Brain microvascular endothelial cell (primary cell): ENCODE measurements around the gene RPL39L.
A peak's percentile ranks its signal among the peaks of the same experiment; 100 is the strongest.

Experiments
- DNase-seq: peaks from one replicate; pipeline ENCODE4 v3.0.0-alpha.2; 2020
- H3K27ac ChIP-seq: fragments of 250-450 bp; sonication (Bioruptor Pico); 2 replicates; pipeline ENCODE4 v1.5.1; 2020; ENCODE audit warnings: mild to moderate bottlenecking, moderate library complexity
- H3K27me3 ChIP-seq: fragments of 250-450 bp; sonication (Bioruptor Pico); replicated peaks from 2 replicates; pipeline ENCODE4 v1.5.1; 2020; ENCODE audit warnings: mild to moderate bottlenecking
- H3K36me3 ChIP-seq: fragments of 250-450 bp; sonication (Bioruptor Pico); replicated peaks from 2 replicates; pipeline ENCODE4 v1.5.1; 2020; ENCODE audit warnings: mild to moderate bottlenecking
- H3K4me3 ChIP-seq: 2 replicates; pipeline ENCODE4 v1.5.1; 2011; ENCODE audit warnings: low read depth, mild to moderate bottlenecking, control low read depth, low read length, moderate library complexity
- CTCF ChIP-seq: IDR thresholded peaks from 2 replicates; pipeline ENCODE4 v1.5.1; 2011; ENCODE audit warnings: low read depth, mild to moderate bottlenecking, moderate library complexity, low read length, control low read depth, inconsistent platforms; ENCODE audit errors: missing control alignments
- in situ Hi-C: cut with HindIII; loops from 2 replicates; pipeline ENCODE4 v1.10.0; 2017; ENCODE audit warnings: low sequenced_read_pairs, low pct_ligation_motif_present

Gene RPL39L

GRCh38 chr3:187166750-187167149 lies 27.5 kb upstream of the RPL39L start:
- H3K4me3 ChIP-seq = no peak overlapping the region
- in situ Hi-C loops = no loop called here

GRCh38 chr3:187165144-187165543 lies 25.8 kb upstream of the RPL39L start:
- Histone ChIP-seq H3K36me3 (no peaks in the 10 kb centered on the region), H3K27ac (no peak overlapping the region), H3K27me3 (no peaks in the 10 kb centered on the region), H3K4me3 (no peak overlapping the region)
- in situ Hi-C loops = no loop called here
- peak; percentile 47 for DNase-seq
- peak; percentile 66 for TF ChIP-seq CTCF

More at GRCh38 chr3:187166750-187167149, 27.5 kb upstream of the RPL39L start:
- Histone ChIP-seq H3K27ac (no peak overlapping the region), H3K36me3 (no peaks in the 10 kb centered on the region), H3K27me3 (no peaks in the 10 kb centered on the region)
- TF ChIP-seq CTCF = no peak
- no peak for DNase-seq

- H3K4me3 ChIP-seq = no peak overlapping the region
- no peak for DNase-seq
- H3K36me3 ChIP-seq = no peaks in the 10 kb centered on the region
- H3K27ac ChIP-seq = no peak overlapping the region
- TF ChIP-seq CTCF = no peak
- H3K27me3 ChIP-seq = no peaks in the 10 kb centered on the region
- in situ Hi-C loops = no loop called here
Measured at GRCh38 chr3:187162265-187162953, 23.1 kb upstream of the RPL39L start.

- Histone ChIP-seq H3K27me3 (no peaks in the 10 kb centered on the region), H3K36me3 (no peaks in the 10 kb centered on the region), H3K4me3 (no peak overlapping the region), H3K27ac (no peak overlapping the region)
- peak; percentile 24 for TF ChIP-seq CTCF
- in situ Hi-C loops = no loop called here
- no peak for DNase-seq
Measured at GRCh38 chr3:187161556-187161955, 22.3 kb upstream of the RPL39L start.

- no peak for DNase-seq
- H3K27me3 ChIP-seq = peaks cover 2% of the 10 kb centered on the region
- peak; percentile 46 for TF ChIP-seq CTCF
- no peak overlapping the region for H3K27ac ChIP-seq
- H3K36me3 ChIP-seq = no peaks in the 10 kb centered on the region
- H3K4me3 ChIP-seq = no peak overlapping the region
- in situ Hi-C loops = no loop called here
Measured at GRCh38 chr3:187150599-187150998, 11.3 kb upstream of the RPL39L start.

GRCh38 chr3:187150186-187150585 lies 10.9 kb upstream of the RPL39L start:
- Histone ChIP-seq H3K27me3 (peaks cover 2% of the 10 kb centered on the region), H3K36me3 (no peaks in the 10 kb centered on the region), H3K4me3 (no peak overlapping the region), H3K27ac (no peak overlapping the region)
- in situ Hi-C loops = no loop called here
- TF ChIP-seq CTCF = no peak
- no peak for DNase-seq
